HG03175 (cell line): ENCODE data around the gene PTPRK.

Experiments used
- ATAC-seq: cut with Tn5 transposase; IDR thresholded peaks from one replicate; pipeline ENCODE4 v1.9.1; 2021; ENCODE audit warnings: mild to moderate bottlenecking, moderate library complexity; ENCODE audit not compliant: unreplicated experiment

PTPRK gene

DNA sequence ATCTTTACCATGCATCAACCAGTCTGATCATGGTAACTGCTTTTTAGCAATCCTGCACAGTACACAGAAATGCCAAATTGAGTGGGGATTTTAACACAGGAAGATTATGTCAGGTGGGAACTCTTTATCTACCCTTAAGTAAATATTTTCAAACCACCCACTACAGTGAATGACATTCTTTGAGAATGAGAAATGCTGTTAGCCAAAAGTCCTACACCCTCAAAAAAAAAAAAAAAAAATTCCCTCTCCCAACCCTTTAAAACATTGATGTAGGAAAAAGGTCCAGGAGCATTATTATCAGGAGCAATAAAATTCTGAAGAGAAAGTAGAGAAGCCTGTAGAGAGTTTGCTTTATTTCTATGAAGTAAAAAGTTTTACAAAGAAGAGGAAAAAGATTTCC lies 312.3 kb downstream of the PTPRK start:
- ATAC-seq: no peak

GRCh38 chr6:128206610-128207426 lies 313.6 kb downstream of the PTPRK start:
- ATAC-seq: no peak

DNA sequence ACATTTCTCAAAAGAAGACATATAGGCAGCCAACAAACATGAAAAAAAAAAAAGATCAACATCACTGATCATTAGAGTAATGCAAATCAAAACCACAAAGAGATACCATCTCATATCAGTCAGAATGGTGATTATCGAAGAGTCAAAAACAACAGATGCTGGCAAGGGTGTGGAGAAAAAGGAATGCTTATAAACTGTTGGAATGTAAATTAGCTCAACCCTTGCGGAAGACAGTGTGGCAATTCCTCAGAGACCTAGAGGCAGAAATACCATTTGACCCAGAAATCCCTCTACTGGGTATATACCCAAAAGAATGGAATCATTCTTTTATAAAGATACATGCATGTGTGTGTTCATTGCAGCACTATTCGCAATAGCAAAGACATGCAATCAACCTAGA lies 315.8 kb downstream of the PTPRK start:
- ATAC-seq: no peak

GRCh38 chr6:128202169-128202765 lies 318.1 kb downstream of the PTPRK start:
- ATAC-seq: no peak

DNA sequence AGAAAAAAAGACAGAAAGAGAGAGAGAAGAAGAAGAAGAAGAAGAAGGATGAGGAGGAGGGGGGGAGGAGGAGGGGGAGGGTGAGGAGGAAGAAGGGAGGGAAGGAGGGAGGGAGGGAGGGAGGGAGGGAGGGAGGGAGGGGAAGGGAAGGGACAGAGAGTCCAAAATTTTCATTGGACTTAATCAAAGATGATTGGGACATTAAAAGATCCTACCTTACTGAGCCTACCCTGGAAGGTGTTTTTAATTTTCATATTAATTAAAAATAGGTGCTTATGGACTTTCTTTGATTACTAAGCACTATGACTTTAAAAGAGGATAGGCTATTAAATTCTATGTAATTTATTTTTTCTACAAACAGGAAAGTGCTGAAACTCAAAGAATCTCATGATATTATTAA lies 319.6 kb downstream of the PTPRK start:
- no peak for ATAC-seq

- ATAC-seq: no peak
Observed at GRCh38 chr6:128199461-128199860, 320.9 kb downstream of the PTPRK start.

- no peak for ATAC-seq
Observed at GRCh38 chr6:128192972-128193371, 327.4 kb downstream of the PTPRK start.

GRCh38 chr6:128188678-128189077 lies 331.7 kb downstream of the PTPRK start:
- ATAC-seq: no peak

DNA sequence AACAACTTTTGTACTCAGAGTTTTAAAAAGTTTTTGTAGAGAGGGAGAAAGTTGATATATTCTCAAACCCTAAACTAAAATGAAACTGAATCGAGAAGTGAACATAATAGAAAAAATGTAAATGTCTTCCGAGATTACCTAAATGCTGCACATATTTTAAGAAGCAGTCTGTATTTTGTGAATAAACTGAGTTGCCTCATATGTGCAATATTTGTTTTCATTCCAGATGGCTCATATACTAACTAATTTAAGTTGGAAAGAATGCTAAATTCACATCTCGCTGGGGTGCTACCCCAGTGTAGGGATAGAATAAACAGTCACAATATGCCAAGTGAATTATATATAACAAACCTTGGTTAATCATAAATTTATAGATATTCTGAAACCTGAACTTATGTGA lies 333.7 kb downstream of the PTPRK start:
- no peak for ATAC-seq

DNA sequence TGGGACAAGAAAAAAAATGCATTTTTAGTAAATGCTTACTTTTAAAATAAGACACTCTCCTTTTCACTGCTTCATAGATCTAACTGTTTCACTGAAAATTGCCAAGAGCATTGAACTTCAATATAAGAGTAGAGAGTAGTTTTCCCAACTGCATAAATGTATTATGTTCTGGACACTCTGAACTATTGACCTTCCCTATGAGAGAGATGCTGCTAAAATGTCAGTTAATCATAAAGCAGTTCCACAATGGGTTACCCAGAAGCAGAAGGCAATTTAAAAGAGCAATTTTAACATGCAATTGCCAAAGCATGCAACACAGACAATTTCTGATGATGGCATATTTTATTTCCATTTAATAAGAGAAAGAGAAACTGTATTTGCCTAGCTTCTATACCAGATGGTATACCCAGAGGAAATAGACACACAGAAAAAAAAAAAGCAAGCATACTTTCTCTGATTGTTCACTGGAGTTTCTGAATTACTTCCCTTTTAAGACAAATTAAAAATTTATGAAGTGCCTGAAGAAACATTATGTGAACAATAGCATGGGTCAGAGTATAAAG lies 340.4 kb downstream of the PTPRK start:
- no peak for ATAC-seq

DNA sequence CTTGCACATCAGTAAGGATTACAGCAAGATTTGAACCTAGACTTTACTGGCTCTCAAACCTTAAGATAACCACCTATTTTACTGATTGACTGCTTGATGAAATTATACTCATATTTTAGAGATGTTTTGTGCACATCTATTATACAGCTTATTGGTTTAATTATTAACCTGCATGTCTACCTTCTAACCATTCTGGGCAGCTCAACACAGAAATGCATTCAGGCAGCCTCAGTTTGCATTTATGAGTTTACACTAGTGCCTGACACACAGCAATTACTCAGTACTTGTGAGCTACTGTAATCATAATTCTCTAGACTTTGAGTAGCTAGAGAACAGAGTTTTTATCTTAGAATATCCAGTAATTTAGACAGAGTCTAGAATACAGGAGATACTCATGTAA lies 345.7 kb downstream of the PTPRK start:
- ATAC-seq: no peak

- ATAC-seq: no peak
Observed at GRCh38 chr6:128172752-128173682, 347.4 kb downstream of the PTPRK start.

- ATAC-seq: no peak
Observed at GRCh38 chr6:128172081-128172480, 348.3 kb downstream of the PTPRK start.

DNA sequence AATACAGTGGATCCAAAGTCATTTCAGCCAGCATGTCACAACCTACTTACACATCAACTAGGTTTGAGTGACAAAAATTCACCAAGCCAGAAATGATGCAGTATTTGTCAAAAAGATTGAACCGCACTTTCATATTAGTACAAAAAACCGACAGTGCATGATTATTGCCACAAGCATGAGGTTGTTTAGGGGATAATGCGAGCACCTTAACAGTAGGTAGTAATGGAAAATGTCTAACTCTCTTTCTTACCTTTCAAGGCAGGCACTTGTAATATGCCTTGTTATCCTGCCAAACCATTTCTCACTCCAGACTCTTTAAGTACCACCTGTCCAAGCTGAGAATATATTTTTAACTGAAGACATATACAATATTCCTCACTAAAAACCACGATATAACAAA lies 349.2 kb downstream of the PTPRK start:
- ATAC-seq: no peak

DNA sequence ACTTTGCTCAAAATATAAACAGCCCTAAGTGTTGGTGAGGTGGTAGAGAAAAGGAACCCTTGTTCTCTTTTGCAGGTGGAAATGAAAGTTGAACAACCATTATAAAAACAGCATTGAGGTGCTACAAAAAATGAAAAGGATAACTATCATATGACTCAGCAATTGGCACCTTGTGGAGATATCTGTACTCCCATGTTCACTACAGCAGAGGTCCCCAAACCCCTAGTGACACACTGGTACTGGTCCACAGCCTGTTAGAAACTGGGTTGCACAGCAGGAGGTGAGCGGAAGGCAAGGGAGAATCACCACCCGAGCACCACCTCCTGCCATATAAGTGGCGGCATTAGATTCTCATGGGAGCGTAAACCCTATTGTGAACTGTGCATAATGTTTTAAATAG lies 352.2 kb downstream of the PTPRK start:
- no peak for ATAC-seq

DNA sequence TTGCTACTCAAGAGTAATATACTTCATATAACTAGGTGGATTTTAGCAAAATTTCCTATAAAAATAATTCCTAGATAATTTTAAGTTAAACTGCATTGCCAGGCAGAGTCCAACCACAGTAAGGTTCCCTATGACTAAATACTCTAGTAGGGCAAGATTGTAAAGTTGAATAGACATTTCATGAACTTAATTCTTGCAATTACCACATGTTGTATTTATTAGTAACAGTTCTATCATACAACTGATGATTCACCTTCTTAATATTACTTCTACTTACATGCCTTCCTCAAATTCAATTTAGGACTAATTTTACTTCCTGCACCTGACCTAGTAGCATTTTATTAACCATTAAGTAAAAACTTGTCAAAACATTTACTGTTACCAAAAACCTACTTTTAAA lies 352.8 kb downstream of the PTPRK start:
- ATAC-seq: no peak

DNA sequence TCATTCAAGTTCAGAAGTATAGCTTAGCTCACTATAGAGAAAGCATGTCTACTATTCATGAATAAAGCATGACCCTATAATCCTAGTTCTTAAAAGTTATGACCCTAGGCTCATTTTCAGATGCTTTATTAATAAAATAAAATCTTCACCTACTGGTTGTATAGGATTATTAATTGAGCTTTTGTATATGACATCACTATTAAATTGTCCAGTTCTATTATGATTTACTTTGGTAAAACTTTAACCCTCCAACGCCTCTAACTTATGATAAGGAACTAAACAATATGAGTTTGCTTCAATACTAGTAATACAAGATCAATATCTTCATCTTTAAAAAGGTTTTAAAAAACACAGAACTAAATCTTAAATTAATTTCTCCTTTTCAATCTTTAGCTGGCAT lies 356.1 kb downstream of the PTPRK start:
- no peak for ATAC-seq

- ATAC-seq: no peak
Observed at GRCh38 chr6:128162423-128162822, 358.0 kb downstream of the PTPRK start.

GRCh38 chr6:128161839-128162238 lies 358.6 kb downstream of the PTPRK start:
- no peak for ATAC-seq

- ATAC-seq: no peak
Observed at GRCh38 chr6:128161263-128161662, 359.1 kb downstream of the PTPRK start.

GRCh38 chr6:128158496-128158895 lies 361.9 kb downstream of the PTPRK start:
- no peak for ATAC-seq
